Peyer's patch (tissue), 4 donors: Measurements from ENCODE around the gene CORIN. TPM values are rescaled to one million over a fixed set of nuclear protein-coding genes. Genes with fewer than 3 reads are reported as not detected.
"Not testable (repeated sequence)": the region's sequence is repeated elsewhere in the genome, so short reads cannot be mapped to it uniquely, and the experiment has no call there.

Experiments used
- DNase-seq, 3 donors: peaks; one replicate each; pipeline ENCODE4 v3.0.0-alpha.2; 2017 to 2019
- H3K27ac ChIP-seq, 4 donors: fragments of 200-600 bp; sonication (generic); one replicate each; pipeline ENCODE4 v1.5.1; 2016 to 2019
- H3K27me3 ChIP-seq, 2 donors: fragments of 200-600 bp; sonication (generic); one replicate each; pipeline ENCODE4 v1.5.1; 2019
- H3K36me3 ChIP-seq, 3 donors: fragments of 200-600 bp; sonication (generic); one replicate each; pipeline ENCODE4 v1.5.1; 2016 to 2019
- H3K4me1 ChIP-seq, 4 donors: fragments of 200-600 bp; sonication (generic); one replicate each; pipeline ENCODE4 v1.5.1; 2016 to 2019
- H3K4me3 ChIP-seq, 4 donors: fragments of 200-600 bp; sonication (generic); 1 replicate in 3 of 4; 2 replicates in 1 of 4; pipeline ENCODE4 v1.5.1; 2016 to 2019; ENCODE audit warnings: mild to moderate bottlenecking in 1 of 4
- H3K9me3 ChIP-seq, 4 donors: fragments of 200-600 bp; sonication (generic); one replicate each; pipeline ENCODE4 v1.5.1; 2016 to 2019; ENCODE audit warnings: mild to moderate bottlenecking in 1 of 4
- CTCF ChIP-seq, 6 experiments: fragments of 450-650 bp in 4 of 6; fragments of 200-600 bp in 2 of 6; sonication (generic) in 1 of 6; IDR thresholded peaks; one replicate each; pipeline ENCODE4 v1.5.1; 2017 to 2019; ENCODE audit warnings: antibody characterized with exemption in 6 of 6, mild to moderate bottlenecking in 3 of 6, moderate library complexity in 1 of 6
- POLR2A ChIP-seq, 2 donors: fragments of 450-650 bp; IDR thresholded peaks; one replicate each; pipeline ENCODE4 v1.5.1; 2017; ENCODE audit warnings: antibody characterized with exemption in 2 of 2, mild to moderate bottlenecking in 2 of 2, moderate library complexity in 2 of 2
- small RNA-seq, 2 donors: library from RNA; depleted of rRNA; stranded (forward); fragments of <200 nt; gene quantifications; one replicate each; pipeline ENCODE3, GENCODE V24; 2016
- total RNA-seq, 4 donors: library from RNA; depleted of rRNA; stranded (reverse); fragments of >200 nt; gene quantifications; one replicate each; pipeline ENCODE4 v1.1.0, GENCODE V29; 2016

CORIN gene
- total RNA-seq, 4 donors from 2014 or later: 0.27 to 0.70 (median 0.57) TPM; not detected in 1

GRCh38 chr4:47557255-47557654, 280.6 kb downstream of the CORIN start:
- Histone ChIP-seq H3K4me1 (no peaks in the 10 kb centered on the region), H3K36me3 (peaks cover 0 to 15% (median 0%) of the 10 kb centered on the region in 3 donors), H3K9me3 (no peaks in the 10 kb centered on the region), H3K27me3 (no peaks in the 10 kb centered on the region), H3K4me3 (no peak overlapping the region), H3K27ac (no peak overlapping the region)
- TF ChIP-seq POLR2A (IDR thresholded peaks at IDR 0.05) (no peak), CTCF (IDR thresholded peaks at IDR 0.05) (no peak)
- DNase-seq: no peak

DNA sequence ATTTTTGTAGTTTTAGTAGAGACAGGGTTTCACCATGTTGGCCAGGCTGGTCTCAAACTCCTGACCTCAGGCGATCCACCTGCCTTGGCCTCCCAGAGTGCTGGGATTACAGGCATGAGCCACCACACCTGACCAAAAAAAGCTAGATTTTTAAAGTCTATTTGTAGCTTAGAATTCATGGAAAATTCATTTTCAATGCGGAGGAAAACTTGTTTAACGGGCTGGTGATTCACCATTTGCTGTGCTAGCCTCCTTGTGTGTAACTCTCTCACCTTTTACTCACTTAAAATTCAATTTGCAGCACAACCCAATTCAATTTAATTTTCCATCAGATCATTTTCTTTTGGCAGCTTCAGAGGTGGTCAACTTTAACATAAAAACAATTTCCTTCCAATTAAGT, 281.9 kb downstream of the CORIN start:
- H3K27me3 ChIP-seq, H3K9me3 ChIP-seq, H3K4me3 ChIP-seq, DNase-seq, H3K4me1 ChIP-seq, H3K27ac ChIP-seq: not testable (repeated sequence)
- peaks cover 0 to 13% (median 0%) of the 10 kb centered on the region in 3 donors for H3K36me3 ChIP-seq

- no peaks in the 10 kb centered on the region for H3K27me3 ChIP-seq
- H3K27ac ChIP-seq: no peak overlapping the region
- TF ChIP-seq CTCF (IDR thresholded peaks at IDR 0.05) (no peak), POLR2A (IDR thresholded peaks at IDR 0.05) (no peak)
Measured at GRCh38 chr4:47553329-47554125, 284.3 kb downstream of the CORIN start.

DNA sequence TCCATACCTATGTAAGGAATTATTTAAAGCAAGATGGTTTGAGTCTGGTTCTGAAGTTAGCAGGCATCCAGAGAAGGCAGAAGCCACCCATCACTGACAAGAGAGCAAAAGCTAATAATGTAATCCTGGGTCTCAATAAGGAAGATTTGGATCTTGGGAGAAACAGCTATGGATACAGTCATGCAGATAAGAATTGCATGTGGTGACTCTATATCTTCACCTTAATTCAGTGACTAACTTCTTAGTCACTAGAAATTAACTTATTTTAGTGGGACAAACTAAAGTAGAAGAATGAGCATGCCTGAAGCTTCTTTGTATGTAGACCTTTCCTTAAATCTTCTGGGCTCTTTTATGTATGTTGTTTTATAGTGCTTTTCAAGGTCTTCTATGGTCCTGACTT, 286.2 kb downstream of the CORIN start:
- Histone ChIP-seq H3K27ac (no peak overlapping the region), H3K4me3 (no peak overlapping the region), H3K9me3 (no peaks in the 10 kb centered on the region), H3K4me1 (no peaks in the 10 kb centered on the region), H3K36me3 (peaks cover 0 to 16% (median 0%) of the 10 kb centered on the region in 3 donors), H3K27me3 (no peaks in the 10 kb centered on the region)
- no peak for DNase-seq
- TF ChIP-seq CTCF (IDR thresholded peaks at IDR 0.05) (no peak), POLR2A (IDR thresholded peaks at IDR 0.05) (no peak)

More at GRCh38 chr4:47553329-47554125, 284.3 kb downstream of the CORIN start:
- Histone ChIP-seq H3K36me3 (peaks cover 0 to 9% (median 0%) of the 10 kb centered on the region in 3 donors), H3K4me3 (no peak overlapping the region), H3K9me3 (no peaks in the 10 kb centered on the region), H3K4me1 (no peaks in the 10 kb centered on the region)
- DNase-seq: no peak

GRCh38 chr4:47550899-47551548, 286.8 kb downstream of the CORIN start:
- DNase-seq: no peak
- Histone ChIP-seq H3K4me3 (no peak overlapping the region), H3K27me3 (no peaks in the 10 kb centered on the region), H3K36me3 (peaks cover 0 to 21% (median 0%) of the 10 kb centered on the region in 3 donors), H3K9me3 (no peaks in the 10 kb centered on the region), H3K27ac (no peak overlapping the region), H3K4me1 (no peaks in the 10 kb centered on the region)
- TF ChIP-seq CTCF (IDR thresholded peaks at IDR 0.05) (no peak), POLR2A (IDR thresholded peaks at IDR 0.05) (no peak)

GRCh38 chr4:47550357-47550756, 287.5 kb downstream of the CORIN start:
- H3K27me3 ChIP-seq, H3K4me1 ChIP-seq, H3K27ac ChIP-seq, H3K9me3 ChIP-seq, DNase-seq, H3K4me3 ChIP-seq: not testable (repeated sequence)
- H3K36me3 ChIP-seq: peaks cover 0 to 21% (median 0%) of the 10 kb centered on the region in 3 donors

Small RNA genes lying within 50 kb of the gene (small RNA-seq; reads per million reads assigned to genes)
- 0 reads per million in 2 donors for gene MIR8053

Other genes with a start within 250 kb of the CORIN start
- gene NFXL1, start 76.5 kb upstream of the CORIN start, total RNA-seq: 10 to 100 TPM in 3 of 4 donors, 1 to 10 TPM in 1; 7.0 to 31.4 (median 14.5) TPM
- gene CNGA1, start 178.6 kb upstream of the CORIN start, total RNA-seq: 10 to 100 TPM in 2 of 4 donors, 1 to 10 TPM in 1, not detected in 1; 9.8 to 22.2 (median 11.7) TPM
- 10 to 100 TPM in 3 of 4 donors, 1 to 10 TPM in 1; 5.0 to 26.3 (median 13.8) TPM for gene NIPAL1, start 178.7 kb upstream of the CORIN start, total RNA-seq